ENCODE measurements around the gene ZFAND2B.

Gene ZFAND2B

GRCh38 chr2:219247678-219248642 is 41.4 kb downstream of the ZFAND2B start:
- H3K4me3 ChIP-seq (replicated peaks; ENCODE audit: low read depth, low read length) = no peak overlapping the region
- DNase-seq (ENCODE audit: extremely low read depth, low read depth) = no peak
- TF ChIP-seq, protein P1, sequence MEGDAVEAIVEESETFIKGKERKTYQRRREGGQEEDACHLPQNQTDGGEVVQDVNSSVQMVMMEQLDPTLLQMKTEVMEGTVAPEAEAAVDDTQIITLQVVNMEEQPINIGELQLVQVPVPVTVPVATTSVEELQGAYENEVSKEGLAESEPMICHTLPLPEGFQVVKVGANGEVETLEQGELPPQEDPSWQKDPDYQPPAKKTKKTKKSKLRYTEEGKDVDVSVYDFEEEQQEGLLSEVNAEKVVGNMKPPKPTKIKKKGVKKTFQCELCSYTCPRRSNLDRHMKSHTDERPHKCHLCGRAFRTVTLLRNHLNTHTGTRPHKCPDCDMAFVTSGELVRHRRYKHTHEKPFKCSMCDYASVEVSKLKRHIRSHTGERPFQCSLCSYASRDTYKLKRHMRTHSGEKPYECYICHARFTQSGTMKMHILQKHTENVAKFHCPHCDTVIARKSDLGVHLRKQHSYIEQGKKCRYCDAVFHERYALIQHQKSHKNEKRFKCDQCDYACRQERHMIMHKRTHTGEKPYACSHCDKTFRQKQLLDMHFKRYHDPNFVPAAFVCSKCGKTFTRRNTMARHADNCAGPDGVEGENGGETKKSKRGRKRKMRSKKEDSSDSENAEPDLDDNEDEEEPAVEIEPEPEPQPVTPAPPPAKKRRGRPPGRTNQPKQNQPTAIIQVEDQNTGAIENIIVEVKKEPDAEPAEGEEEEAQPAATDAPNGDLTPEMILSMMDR (IDR thresholded peaks at IDR 0.05; ENCODE audit: low read depth, low read length, missing control alignments) = no peak

DNA sequence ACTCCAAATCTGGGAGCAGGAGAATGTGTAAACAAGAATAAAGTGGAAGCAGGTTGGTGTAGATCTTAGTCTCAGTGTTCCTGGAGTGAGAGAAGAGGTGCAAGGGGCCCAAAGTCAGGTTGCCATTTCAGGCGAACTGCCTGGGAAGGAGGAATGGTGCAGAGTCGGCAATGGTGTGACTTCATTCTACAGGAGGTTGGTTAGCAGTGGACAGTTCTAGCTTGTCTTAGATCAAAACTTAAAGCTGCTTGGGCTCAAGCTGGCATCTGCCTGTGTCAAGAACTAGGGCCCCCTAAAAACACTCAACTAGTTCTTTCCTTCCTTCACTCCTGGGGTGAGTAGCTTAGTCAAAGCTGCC is 42.2 kb downstream of the ZFAND2B start:
- no peak overlapping the region for H3K4me3 ChIP-seq (replicated peaks; ENCODE audit: low read depth, low read length)

GRCh38 chr2:219249203-219249980 is 42.8 kb downstream of the ZFAND2B start:
- no peak overlapping the region for H3K4me3 ChIP-seq (replicated peaks; ENCODE audit: low read depth, low read length)
- peak; percentile 30 for DNase-seq (ENCODE audit: extremely low read depth, low read depth)
- TF ChIP-seq, protein P1 (IDR thresholded peaks at IDR 0.05; ENCODE audit: low read depth, low read length, missing control alignments) = no peak

More for the DNA sequence above, 42.2 kb downstream of the ZFAND2B start:
- no peak for DNase-seq (ENCODE audit: extremely low read depth, low read depth)
- TF ChIP-seq, protein P1 (IDR thresholded peaks at IDR 0.05; ENCODE audit: low read depth, low read length, missing control alignments) = no peak

DNA sequence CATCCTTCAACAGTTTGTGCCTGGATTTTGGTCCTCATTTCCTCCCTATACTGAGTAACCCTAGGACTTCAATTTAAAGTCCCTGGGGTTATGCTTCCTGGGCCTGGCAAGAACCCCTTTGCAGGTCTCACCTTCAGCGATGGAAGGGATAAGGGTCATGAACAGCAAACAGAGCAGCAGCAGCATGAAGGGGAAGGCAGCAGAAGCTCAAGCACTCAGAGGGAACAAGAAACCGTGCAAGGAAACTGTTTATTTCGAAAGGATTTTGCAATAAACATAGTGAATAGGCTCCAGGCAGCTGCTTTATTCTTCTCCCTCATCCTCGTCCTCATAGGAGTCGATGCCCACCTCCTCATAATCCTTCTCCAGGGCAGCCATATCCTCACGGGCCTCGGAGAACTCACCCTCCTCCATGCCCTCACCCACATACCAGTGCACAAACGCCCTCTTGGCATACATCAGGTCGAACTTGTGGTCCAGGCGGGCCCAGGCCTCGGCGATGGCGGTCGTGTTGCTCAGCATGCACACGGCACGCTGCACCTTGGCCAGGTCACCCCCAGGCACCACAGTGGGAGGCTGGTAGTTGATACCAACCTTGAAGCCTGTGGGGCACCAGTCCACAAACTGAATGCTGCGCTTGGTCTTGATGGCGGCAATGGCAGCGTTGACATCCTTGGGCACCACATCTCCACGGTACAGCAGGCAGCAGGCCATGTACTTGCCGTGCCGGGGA is 43.6 kb downstream of the ZFAND2B start:
- TF ChIP-seq, protein P1 (IDR thresholded peaks at IDR 0.05; ENCODE audit: low read depth, low read length, missing control alignments) = no peak
- DNase-seq (ENCODE audit: extremely low read depth, low read depth) = no peak
- H3K4me3 ChIP-seq (replicated peaks; ENCODE audit: low read depth, low read length) = no peak overlapping the region

GRCh38 chr2:219251656-219252055 is 45.1 kb downstream of the ZFAND2B start:
- no peak for DNase-seq (ENCODE audit: extremely low read depth, low read depth)
- no peak overlapping the region for H3K4me3 ChIP-seq (replicated peaks; ENCODE audit: low read depth, low read length)

DNA sequence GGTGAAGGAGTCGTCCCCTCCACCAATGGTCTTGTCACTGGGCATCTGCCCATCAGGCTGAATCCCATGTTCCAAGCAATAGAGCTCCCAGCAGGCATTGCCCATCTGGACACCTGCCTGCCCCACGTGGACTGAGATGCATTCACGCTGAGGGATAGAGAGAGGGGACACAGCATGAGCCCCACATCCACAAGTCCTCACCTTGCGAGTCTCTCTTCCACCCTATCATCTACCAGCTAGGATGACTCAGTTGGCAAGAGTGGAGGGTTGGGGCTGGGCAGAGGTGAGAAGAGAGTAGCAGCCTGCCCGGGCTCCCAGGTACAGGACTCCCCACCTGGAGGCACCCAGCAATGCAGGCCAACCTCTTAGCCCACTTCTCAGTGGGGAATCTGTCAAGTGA is 45.5 kb downstream of the ZFAND2B start:
- no peak for DNase-seq (ENCODE audit: extremely low read depth, low read depth)
- TF ChIP-seq, protein P1 (IDR thresholded peaks at IDR 0.05; ENCODE audit: low read depth, low read length, missing control alignments) = no peak
- peak overlapping the region; percentile 48 for H3K4me3 ChIP-seq (replicated peaks; ENCODE audit: low read depth, low read length)

More at GRCh38 chr2:219251656-219252055, 45.1 kb downstream of the ZFAND2B start:
- TF ChIP-seq, protein P1 (IDR thresholded peaks at IDR 0.05; ENCODE audit: low read depth, low read length, missing control alignments) = no peak
